ENCODE results near the gene CTXND1. TPM values are rescaled to one million over a fixed set of nuclear protein-coding genes. Genes with fewer than 3 reads are reported as not detected.

The CTXND1 gene
- total RNA-seq, 1 experiment from 2014 or later = not detected

GRCh38 chr15:80183306-80183705 lies 68.7 kb downstream of the CTXND1 start:
- no peak for DNase-seq (ENCODE audit: low read depth)

GRCh38 chr15:80182611-80183261 lies 69.3 kb downstream of the CTXND1 start:
- DNase-seq (ENCODE audit: low read depth) = no peak

GRCh38 chr15:80180986-80181385 lies 71.0 kb downstream of the CTXND1 start:
- DNase-seq (ENCODE audit: low read depth) = no peak

GRCh38 chr15:80180468-80180867 lies 71.5 kb downstream of the CTXND1 start:
- DNase-seq (ENCODE audit: low read depth) = no peak

- DNase-seq (ENCODE audit: low read depth) = no peak
Measured at GRCh38 chr15:80179935-80180334, 72.1 kb downstream of the CTXND1 start.

- DNase-seq (ENCODE audit: low read depth) = peak; percentile 94
Measured at GRCh38 chr15:80179025-80179759, 72.8 kb downstream of the CTXND1 start.

GRCh38 chr15:80177156-80177555 lies 74.9 kb downstream of the CTXND1 start:
- DNase-seq (ENCODE audit: low read depth) = no peak

GRCh38 chr15:80176443-80176842 lies 75.6 kb downstream of the CTXND1 start:
- no peak for DNase-seq (ENCODE audit: low read depth)

GRCh38 chr15:80175436-80175835 lies 76.6 kb downstream of the CTXND1 start:
- no peak for DNase-seq (ENCODE audit: low read depth)

- DNase-seq (ENCODE audit: low read depth) = no peak
Measured at GRCh38 chr15:80174017-80174746, 77.8 kb downstream of the CTXND1 start.

- peak; percentile 56 for DNase-seq (ENCODE audit: low read depth)
Measured at GRCh38 chr15:80173022-80173759, 78.8 kb downstream of the CTXND1 start.

GRCh38 chr15:80172401-80172800 lies 79.6 kb downstream of the CTXND1 start:
- DNase-seq (ENCODE audit: low read depth) = no peak

- DNase-seq (ENCODE audit: low read depth) = no peak
Measured at GRCh38 chr15:80171787-80172186, 80.2 kb downstream of the CTXND1 start.

GRCh38 chr15:80170596-80170995 lies 81.4 kb downstream of the CTXND1 start:
- DNase-seq (ENCODE audit: low read depth) = no peak

- DNase-seq (ENCODE audit: low read depth) = no peak
Measured at GRCh38 chr15:80169768-80170357, 82.2 kb downstream of the CTXND1 start.

- no peak for DNase-seq (ENCODE audit: low read depth)
Measured at GRCh38 chr15:80168421-80168820, 83.6 kb downstream of the CTXND1 start.

- no peak for DNase-seq (ENCODE audit: low read depth)
Measured at GRCh38 chr15:80167936-80168335, 84.1 kb downstream of the CTXND1 start.

- no peak for DNase-seq (ENCODE audit: low read depth)
Measured at GRCh38 chr15:80163897-80164296, 88.1 kb downstream of the CTXND1 start.

- no peak for DNase-seq (ENCODE audit: low read depth)
Measured at GRCh38 chr15:80163217-80163616, 88.8 kb downstream of the CTXND1 start.

- no peak for DNase-seq (ENCODE audit: low read depth)
Measured at GRCh38 chr15:80162059-80162554, 89.9 kb downstream of the CTXND1 start.

- DNase-seq (ENCODE audit: low read depth) = no peak
Measured at GRCh38 chr15:80161468-80162016, 90.5 kb downstream of the CTXND1 start.

Measured in HT1080 (cell line).